ENCODE results near the gene ZNF620. TPM values are rescaled to one million over a fixed set of nuclear protein-coding genes. Genes with fewer than 3 reads are reported as not detected.
"Not testable (repeated sequence)": the region's sequence is repeated elsewhere in the genome, so short reads cannot be mapped to it uniquely, and the experiment has no call there.

ZNF620 gene
- polyA plus RNA-seq, 3 donors, result 0.27 to 0.67 (median 0.37) TPM

GRCh38 chr3:40557575-40558161 is 51.8 kb downstream of the ZNF620 start:
- WGBS (ENCODE audit: insufficient coverage), result 97% methylated on average over 5 of the region's 7 CpGs
- no peak overlapping the region for H3K4me3 Mint-ChIP-seq
- Histone ChIP-seq H3K9ac (ENCODE audit: insufficient read depth, low read length, poor library complexity, severe bottlenecking) (no peak overlapping the region), H3K4me2 (replicated peaks; ENCODE audit: extremely low read depth, low read length, poor library complexity, severe bottlenecking) (no peak overlapping the region), H3K4me1 (ENCODE audit: control insufficient read depth in 1 of 2, insufficient read depth in 2 of 2, low read length in 2 of 2) (no peaks in the 10 kb centered on the region), H4K20me1 (ENCODE audit: insufficient read depth, low read length) (no peaks in the 10 kb centered on the region), H3K9me3 (replicated peaks in 1 of 2; ENCODE audit: control insufficient read depth in 1 of 2, insufficient read depth in 1 of 2, low read length in 2 of 2) (no peaks in the 10 kb centered on the region), H3K4me3 (replicated peaks in 1 of 3; ENCODE audit: low read depth in 2 of 3, low read length in 3 of 3) (no peak overlapping the region), H2AFZ (ENCODE audit: insufficient read depth, low read depth, low read length, poor library complexity, severe bottlenecking) (no peak overlapping the region), H3K79me2 (ENCODE audit: insufficient read depth, low read length) (no peaks in the 10 kb centered on the region), H3K36me3 (replicated peaks in 1 of 2; ENCODE audit: control insufficient read depth in 1 of 2, insufficient read depth in 2 of 2, low read length in 2 of 2) (no peaks in the 10 kb centered on the region), H3K27ac (ENCODE audit: low read depth in 1 of 2, low read length in 2 of 2) (no peak overlapping the region), H3K27me3 (ENCODE audit: control insufficient read depth in 2 of 2, insufficient read depth in 2 of 2, low read length in 2 of 2) (no peaks in the 10 kb centered on the region)
- no peaks in the 10 kb centered on the region for H3K36me3 Mint-ChIP-seq
- H3K27ac Mint-ChIP-seq, result no peak overlapping the region
- DNase-seq, result no peak
- TF ChIP-seq CTCF (IDR thresholded peaks at IDR 0.05), result no peak
- peaks cover 10 to 18% (median 14%) of the 10 kb centered on the region in 7 donors for H3K9me3 Mint-ChIP-seq
- H3K4me1 Mint-ChIP-seq, result no peaks in the 10 kb centered on the region
- H3K27me3 Mint-ChIP-seq (ENCODE audit: low read depth in 3 of 3), result no peaks in the 10 kb centered on the region
- intact Hi-C loops (cut with micrococcal nuclease), result no loop called here

GRCh38 chr3:40562482-40562881 is 56.6 kb downstream of the ZNF620 start:
- intact Hi-C loops (cut with micrococcal nuclease); H3K9me3 ChIP-seq (replicated peaks in 1 of 2; ENCODE audit: control insufficient read depth in 1 of 2, insufficient read depth in 1 of 2, low read length in 2 of 2); H3K27ac ChIP-seq (ENCODE audit: low read depth in 1 of 2, low read length in 2 of 2); H3K4me1 Mint-ChIP-seq; H3K4me2 ChIP-seq (replicated peaks; ENCODE audit: extremely low read depth, low read length, poor library complexity, severe bottlenecking); H4K20me1 ChIP-seq (ENCODE audit: insufficient read depth, low read length); H3K9ac ChIP-seq (ENCODE audit: insufficient read depth, low read length, poor library complexity, severe bottlenecking); H3K27me3 ChIP-seq (ENCODE audit: control insufficient read depth in 2 of 2, insufficient read depth in 2 of 2, low read length in 2 of 2); H3K27ac Mint-ChIP-seq; H3K36me3 ChIP-seq (replicated peaks in 1 of 2; ENCODE audit: control insufficient read depth in 1 of 2, insufficient read depth in 2 of 2, low read length in 2 of 2); H3K4me3 ChIP-seq (replicated peaks in 1 of 3; ENCODE audit: low read depth in 2 of 3, low read length in 3 of 3); H3K27me3 Mint-ChIP-seq (ENCODE audit: low read depth in 3 of 3); H3K4me3 Mint-ChIP-seq; H2AFZ ChIP-seq (ENCODE audit: insufficient read depth, low read depth, low read length, poor library complexity, severe bottlenecking); H3K4me1 ChIP-seq (ENCODE audit: control insufficient read depth in 1 of 2, insufficient read depth in 2 of 2, low read length in 2 of 2); DNase-seq; H3K79me2 ChIP-seq (ENCODE audit: insufficient read depth, low read length); H3K36me3 Mint-ChIP-seq: not testable (repeated sequence)
- 96% methylated on average over 7 of the region's 9 CpGs for WGBS (ENCODE audit: insufficient coverage)
- peaks cover 10 to 22% (median 17%) of the 10 kb centered on the region in 7 donors for H3K9me3 Mint-ChIP-seq

- H3K36me3 Mint-ChIP-seq; H3K9ac ChIP-seq (ENCODE audit: insufficient read depth, low read length, poor library complexity, severe bottlenecking); H2AFZ ChIP-seq (ENCODE audit: insufficient read depth, low read depth, low read length, poor library complexity, severe bottlenecking); H3K4me1 ChIP-seq (ENCODE audit: control insufficient read depth in 1 of 2, insufficient read depth in 2 of 2, low read length in 2 of 2); H3K4me3 Mint-ChIP-seq; H3K27ac Mint-ChIP-seq; H4K20me1 ChIP-seq (ENCODE audit: insufficient read depth, low read length); H3K27ac ChIP-seq (ENCODE audit: low read depth in 1 of 2, low read length in 2 of 2); H3K4me3 ChIP-seq (replicated peaks in 1 of 3; ENCODE audit: low read depth in 2 of 3, low read length in 3 of 3); H3K27me3 ChIP-seq (ENCODE audit: control insufficient read depth in 2 of 2, insufficient read depth in 2 of 2, low read length in 2 of 2); DNase-seq; H3K27me3 Mint-ChIP-seq (ENCODE audit: low read depth in 3 of 3); intact Hi-C loops (cut with micrococcal nuclease); H3K9me3 ChIP-seq (replicated peaks in 1 of 2; ENCODE audit: control insufficient read depth in 1 of 2, insufficient read depth in 1 of 2, low read length in 2 of 2); H3K4me2 ChIP-seq (replicated peaks; ENCODE audit: extremely low read depth, low read length, poor library complexity, severe bottlenecking); H3K4me1 Mint-ChIP-seq; H3K79me2 ChIP-seq (ENCODE audit: insufficient read depth, low read length); H3K36me3 ChIP-seq (replicated peaks in 1 of 2; ENCODE audit: control insufficient read depth in 1 of 2, insufficient read depth in 2 of 2, low read length in 2 of 2): not testable (repeated sequence)
- 99% methylated on average over 5 of the region's 5 CpGs for WGBS (ENCODE audit: insufficient coverage)
- H3K9me3 Mint-ChIP-seq, result peaks cover 10 to 29% (median 19%) of the 10 kb centered on the region in 7 donors
Observed at GRCh38 chr3:40565629-40566028, 59.8 kb downstream of the ZNF620 start.

All from CD14-positive monocyte (primary cell).